ENCODE results near the gene SRGAP3. TPM values are rescaled to one million over a fixed set of nuclear protein-coding genes. Genes with fewer than 3 reads are reported as not detected.

SRGAP3 gene
- total and polyA plus RNA-seq, 5 donors = 1.4 to 7.9 (median 2.7) TPM

DNA sequence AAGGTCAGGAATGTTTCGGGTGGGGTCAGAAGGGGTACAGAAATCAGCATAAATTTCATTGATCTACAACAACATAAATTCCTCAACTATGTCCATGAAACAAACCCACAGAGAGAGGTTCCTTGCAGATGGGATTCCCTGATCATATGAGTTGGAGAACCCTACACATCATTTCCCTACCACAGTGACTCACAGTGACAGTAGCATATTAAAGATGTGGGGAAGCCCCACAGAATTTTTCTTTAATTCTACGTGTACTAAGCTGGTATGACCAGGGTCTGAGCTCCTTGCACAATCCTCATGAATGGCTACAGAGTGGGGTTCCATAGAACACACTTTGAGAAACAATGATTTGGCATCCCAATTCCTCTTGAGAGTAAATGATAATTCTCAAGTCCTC lies 169.3 kb downstream of the SRGAP3 start:
- 91% methylated on average over 2 of the region's 2 CpGs for WGBS

GRCh38 chr3:9079676-9080075 lies 169.8 kb downstream of the SRGAP3 start:
- 84% methylated on average over 8 of the region's 8 CpGs for WGBS
- Histone ChIP-seq H3K27ac (ENCODE audit: low read length) (no peak overlapping the region), H3K4me1 (ENCODE audit: control insufficient read depth, insufficient read depth, low read length) (no peaks in the 10 kb centered on the region), H3K4me3 (ENCODE audit: low read length) (no peak overlapping the region), H3K27me3 (ENCODE audit: control insufficient read depth, insufficient read depth) (no peaks in the 10 kb centered on the region), H3K9me3 (ENCODE audit: control insufficient read depth, low read length) (no peaks in the 10 kb centered on the region)
- DNase-seq (no peak), ATAC-seq (no peak)
- intact Hi-C loops (cut with DNase I) = loop anchor here in 1 of 4 donors (10.0 kb wide), 1 partner anchor 225 kb away; no protein-coding TSS in a partner anchor

More for the DNA sequence above, 169.3 kb downstream of the SRGAP3 start:
- no peak overlapping the region for H3K27ac ChIP-seq (ENCODE audit: low read length)
- DNase-seq = no peak
- no peak for ATAC-seq
- no peaks in the 10 kb centered on the region for H3K27me3 ChIP-seq (ENCODE audit: control insufficient read depth, insufficient read depth)
- intact Hi-C loops (cut with DNase I) = no loop called here
- H3K4me1 ChIP-seq (ENCODE audit: control insufficient read depth, insufficient read depth, low read length) = no peaks in the 10 kb centered on the region
- no peak overlapping the region for H3K4me3 ChIP-seq (ENCODE audit: low read length)
- no peaks in the 10 kb centered on the region for H3K9me3 ChIP-seq (ENCODE audit: control insufficient read depth, low read length)

DNA sequence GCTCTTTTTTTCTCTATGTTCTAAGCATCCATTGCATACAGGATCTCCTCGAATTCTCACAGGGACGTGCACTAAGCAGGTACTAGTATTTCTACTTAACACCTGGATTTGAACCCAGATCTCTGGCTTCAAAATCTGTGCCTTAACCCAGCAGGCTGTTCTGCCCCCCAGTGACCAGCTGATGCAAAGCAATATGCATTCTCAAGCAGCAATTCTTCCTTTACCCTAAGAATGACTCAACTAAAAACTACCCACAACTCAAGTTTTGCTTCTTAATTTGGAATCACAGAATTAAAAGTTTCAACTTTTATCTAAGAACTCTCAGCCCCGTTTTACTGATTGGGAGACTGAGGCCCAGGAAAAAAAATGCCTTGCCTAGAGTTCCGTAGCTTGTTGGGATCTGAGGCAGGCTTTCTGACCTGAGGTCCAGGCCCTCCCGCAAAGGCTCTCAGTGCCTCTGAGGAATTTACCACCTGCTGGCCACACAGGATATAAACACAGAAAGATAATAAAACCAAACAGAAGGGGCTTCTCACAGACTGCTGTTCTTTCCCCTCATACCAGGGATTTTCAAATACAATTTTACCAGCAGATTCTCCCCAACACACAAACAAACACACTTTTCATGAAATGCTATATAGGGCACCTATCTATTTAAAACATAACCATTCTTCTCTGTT lies 170.7 kb downstream of the SRGAP3 start:
- ATAC-seq (no peak), DNase-seq (no peak)
- intact Hi-C loops (cut with DNase I) = loop anchor here in 1 of 4 donors (10.0 kb wide), 1 partner anchor 226 kb away; no protein-coding TSS in a partner anchor
- H3K27ac ChIP-seq (ENCODE audit: low read length) = no peak overlapping the region
- no peaks in the 10 kb centered on the region for H3K27me3 ChIP-seq (ENCODE audit: control insufficient read depth, insufficient read depth)
- no peaks in the 10 kb centered on the region for H3K9me3 ChIP-seq (ENCODE audit: control insufficient read depth, low read length)
- WGBS = 86% methylated on average over 5 of the region's 5 CpGs
- no peaks in the 10 kb centered on the region for H3K4me1 ChIP-seq (ENCODE audit: control insufficient read depth, insufficient read depth, low read length)
- no peak overlapping the region for H3K4me3 ChIP-seq (ENCODE audit: low read length)

DNA sequence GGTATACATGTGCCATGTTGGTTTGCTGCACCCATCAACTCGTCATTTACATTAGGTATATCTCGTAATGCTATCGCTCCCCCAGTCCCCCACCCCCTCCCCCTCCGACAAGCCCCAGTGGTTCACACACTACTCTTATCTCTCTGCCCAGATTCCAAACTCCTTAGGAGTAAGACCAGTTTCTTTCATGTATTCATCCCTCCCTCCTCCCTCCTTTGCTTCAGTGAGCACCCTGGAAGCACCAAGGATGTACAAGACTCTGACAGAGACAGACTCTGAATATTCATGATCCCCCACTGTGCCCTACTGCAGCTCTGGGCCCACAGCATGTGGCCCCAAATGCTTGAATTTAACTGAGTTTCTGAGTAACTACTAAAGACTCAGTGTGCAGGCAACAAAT lies 172.4 kb downstream of the SRGAP3 start:
- Histone ChIP-seq H3K4me3 (ENCODE audit: low read length) (no peak overlapping the region), H3K27ac (ENCODE audit: low read length) (no peak overlapping the region), H3K27me3 (ENCODE audit: control insufficient read depth, insufficient read depth) (no peaks in the 10 kb centered on the region), H3K9me3 (ENCODE audit: control insufficient read depth, low read length) (no peaks in the 10 kb centered on the region), H3K4me1 (ENCODE audit: control insufficient read depth, insufficient read depth, low read length) (peaks cover 2% of the 10 kb centered on the region)
- 69% methylated on average over 4 of the region's 4 CpGs for WGBS
- no peak for DNase-seq
- ATAC-seq = no peak
- intact Hi-C loops (cut with DNase I) = loop anchor here in 1 of 4 donors (10.0 kb wide), 1 partner anchor 228 kb away; no protein-coding TSS in a partner anchor

GRCh38 chr3:9075762-9076161 lies 173.7 kb downstream of the SRGAP3 start:
- no peak overlapping the region for H3K27ac ChIP-seq (ENCODE audit: low read length)
- WGBS = 87% methylated on average over 1 of the region's 1 CpG
- DNase-seq (no peak), ATAC-seq (no peak)
- H3K4me3 ChIP-seq (ENCODE audit: low read length) = no peak overlapping the region
- no peaks in the 10 kb centered on the region for H3K27me3 ChIP-seq (ENCODE audit: control insufficient read depth, insufficient read depth)
- peaks cover 2% of the 10 kb centered on the region for H3K4me1 ChIP-seq (ENCODE audit: control insufficient read depth, insufficient read depth, low read length)
- H3K9me3 ChIP-seq (ENCODE audit: control insufficient read depth, low read length) = no peaks in the 10 kb centered on the region
- intact Hi-C loops (cut with DNase I) = loop anchor here in 1 of 4 donors (10.0 kb wide), 1 partner anchor 229 kb away; no protein-coding TSS in a partner anchor

DNA sequence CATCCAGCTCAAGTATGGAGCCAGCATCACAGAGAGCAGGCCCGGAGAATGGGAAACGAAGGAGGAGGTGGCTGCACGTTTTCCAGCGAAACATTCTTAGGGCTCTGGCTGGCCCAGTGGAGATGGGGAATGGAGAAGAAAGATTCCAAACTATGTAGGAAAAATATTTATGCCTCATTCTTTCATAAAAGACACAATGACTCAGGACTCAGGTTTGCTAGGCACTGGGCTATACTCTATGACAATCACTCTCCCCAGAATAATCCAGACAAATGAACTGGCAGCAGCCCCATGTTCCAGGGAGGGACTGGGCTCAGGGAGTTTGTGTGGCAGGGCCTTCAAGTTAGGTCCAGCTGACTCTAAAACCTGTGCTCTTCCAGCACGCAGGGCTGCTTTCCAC lies 175.4 kb downstream of the SRGAP3 start:
- Histone ChIP-seq H3K4me1 (ENCODE audit: control insufficient read depth, insufficient read depth, low read length) (peaks cover 2% of the 10 kb centered on the region), H3K9me3 (ENCODE audit: control insufficient read depth, low read length) (no peaks in the 10 kb centered on the region), H3K27ac (ENCODE audit: low read length) (no peak overlapping the region), H3K27me3 (ENCODE audit: control insufficient read depth, insufficient read depth) (no peaks in the 10 kb centered on the region), H3K4me3 (ENCODE audit: low read length) (no peak overlapping the region)
- 80% methylated on average over 5 of the region's 5 CpGs for WGBS
- ATAC-seq (no peak), DNase-seq (no peak)
- intact Hi-C loops (cut with DNase I) = loop anchor here in 1 of 4 donors (10.0 kb wide), 1 partner anchor 231 kb away; no protein-coding TSS in a partner anchor

DNA sequence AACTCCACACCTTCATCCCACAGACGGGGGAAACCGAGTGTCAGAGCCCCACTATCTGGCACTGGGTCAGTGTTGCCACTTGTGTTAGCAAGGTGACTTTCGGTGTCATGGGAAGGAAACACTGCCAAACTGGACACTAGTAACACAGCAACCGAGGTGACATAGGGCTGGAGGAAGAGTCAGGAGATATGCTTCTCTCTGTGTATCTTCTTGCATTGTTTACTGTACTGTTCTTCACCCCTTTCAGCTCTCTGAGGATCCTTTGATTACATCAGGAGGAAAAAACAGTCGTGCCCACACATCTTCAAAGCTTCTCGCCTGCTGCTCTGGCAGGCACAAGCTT lies 176.8 kb downstream of the SRGAP3 start:
- Histone ChIP-seq H3K4me3 (ENCODE audit: low read length) (no peak overlapping the region), H3K27me3 (ENCODE audit: control insufficient read depth, insufficient read depth) (no peaks in the 10 kb centered on the region), H3K27ac (ENCODE audit: low read length) (no peak overlapping the region), H3K4me1 (ENCODE audit: control insufficient read depth, insufficient read depth, low read length) (peaks cover 5% of the 10 kb centered on the region), H3K9me3 (ENCODE audit: control insufficient read depth, low read length) (no peaks in the 10 kb centered on the region)
- intact Hi-C loops (cut with DNase I) = loop anchor here in 1 of 4 donors (10.0 kb wide), 1 partner anchor 232 kb away; no protein-coding TSS in a partner anchor
- WGBS = 58% methylated on average over 6 of the region's 6 CpGs
- ATAC-seq (peak; percentile 54 to 68), DNase-seq (no peak)

DNA sequence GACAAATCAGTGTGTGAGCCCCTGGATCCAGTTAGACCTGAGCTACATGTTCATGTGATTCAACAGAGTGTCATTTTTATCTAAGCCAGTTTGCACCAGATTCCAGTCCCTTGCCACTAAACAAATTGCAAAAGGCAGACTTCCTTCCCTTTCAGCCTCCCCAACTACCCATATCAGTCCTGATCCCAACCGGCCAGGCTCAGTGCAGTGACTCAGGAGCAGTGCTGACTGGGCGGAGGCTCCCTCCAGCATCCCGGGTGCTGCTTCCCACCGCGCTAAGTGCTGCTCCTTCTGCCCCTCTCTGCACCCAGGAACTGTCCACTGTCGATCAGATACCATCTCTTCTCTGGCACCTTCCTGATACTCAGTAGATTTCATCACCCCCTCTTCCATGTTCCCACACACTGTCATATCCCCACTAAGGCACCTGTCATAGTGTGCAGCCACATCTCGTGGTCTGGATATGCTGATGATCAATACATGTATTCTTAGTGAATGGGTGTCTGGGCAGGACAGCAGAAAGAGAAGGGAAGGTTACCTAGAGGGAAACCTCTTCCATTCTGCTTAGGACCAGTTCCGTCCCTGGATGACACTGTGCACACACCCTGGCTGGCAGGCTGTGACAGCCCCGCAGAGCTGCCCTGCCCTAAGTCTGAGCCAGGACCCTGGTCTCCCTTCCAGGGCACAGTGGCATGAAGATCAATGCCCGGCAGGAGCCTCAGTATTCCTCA lies 177.3 kb downstream of the SRGAP3 start:
- Histone ChIP-seq H3K9me3 (ENCODE audit: control insufficient read depth, low read length) (no peaks in the 10 kb centered on the region), H3K27ac (ENCODE audit: low read length) (peak overlapping the region; percentile 3), H3K27me3 (ENCODE audit: control insufficient read depth, insufficient read depth) (no peaks in the 10 kb centered on the region), H3K4me3 (ENCODE audit: low read length) (no peak overlapping the region), H3K4me1 (ENCODE audit: control insufficient read depth, insufficient read depth, low read length) (peaks cover 5% of the 10 kb centered on the region)
- DNase-seq = no peak
- ATAC-seq = peak; percentile 32 to 35
- intact Hi-C loops (cut with DNase I) = loop anchor here in 1 of 4 donors (10.0 kb wide), 1 partner anchor 233 kb away; no protein-coding TSS in a partner anchor
- 62% methylated on average over 10 of the region's 10 CpGs for WGBS

DNA sequence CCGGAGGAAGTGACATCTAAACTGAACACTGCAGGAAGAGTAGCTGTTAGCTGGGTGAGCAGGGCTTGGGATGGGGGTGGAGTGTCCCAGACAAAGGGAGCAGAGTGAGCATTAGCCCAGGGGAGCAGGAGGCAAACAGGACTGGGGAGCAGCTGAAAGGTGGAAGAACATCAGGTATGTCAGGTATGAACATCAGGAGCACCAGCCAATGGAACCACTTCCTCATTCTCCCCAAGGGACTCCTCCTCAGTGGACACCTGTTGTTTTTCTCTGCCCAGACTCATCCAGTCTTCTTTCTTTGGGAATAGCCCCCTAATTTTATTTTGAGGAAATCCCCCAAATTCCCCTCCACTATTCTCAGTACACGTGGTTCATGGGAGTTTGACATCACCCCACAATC lies 178.5 kb downstream of the SRGAP3 start:
- intact Hi-C loops (cut with DNase I) = loop anchor here in 1 of 4 donors (10.0 kb wide), 1 partner anchor 234 kb away; no protein-coding TSS in a partner anchor

DNA sequence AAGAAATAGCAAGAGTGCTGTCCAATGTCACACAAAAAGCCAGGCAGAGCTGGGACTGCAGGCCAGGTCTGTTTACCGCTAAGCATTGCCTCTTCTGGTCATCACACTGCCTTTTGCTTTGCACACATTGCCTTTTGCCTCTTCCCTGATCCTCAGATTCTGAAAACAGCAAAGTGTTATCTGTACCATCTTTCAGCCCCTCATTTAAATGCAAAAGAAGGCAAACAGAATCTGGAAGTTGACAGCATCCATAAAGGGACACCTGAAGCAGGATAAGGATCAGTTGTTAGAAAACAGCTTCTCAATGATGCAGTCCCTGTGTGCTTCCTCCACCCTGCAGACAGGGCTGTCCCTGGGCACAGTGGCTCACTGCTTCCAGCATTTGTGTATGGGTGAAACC lies 179.5 kb downstream of the SRGAP3 start:
- no peak for ATAC-seq

More for the DNA sequence above, 178.5 kb downstream of the SRGAP3 start:
- no peaks in the 10 kb centered on the region for H3K27me3 ChIP-seq (ENCODE audit: control insufficient read depth, insufficient read depth)
- WGBS = 89% methylated on average over 2 of the region's 2 CpGs
- H3K27ac ChIP-seq (ENCODE audit: low read length) = no peak overlapping the region
- ATAC-seq = no peak
- no peak overlapping the region for H3K4me3 ChIP-seq (ENCODE audit: low read length)
- DNase-seq = no peak
- peaks cover 5% of the 10 kb centered on the region for H3K4me1 ChIP-seq (ENCODE audit: control insufficient read depth, insufficient read depth, low read length)
- H3K9me3 ChIP-seq (ENCODE audit: control insufficient read depth, low read length) = no peaks in the 10 kb centered on the region

DNA sequence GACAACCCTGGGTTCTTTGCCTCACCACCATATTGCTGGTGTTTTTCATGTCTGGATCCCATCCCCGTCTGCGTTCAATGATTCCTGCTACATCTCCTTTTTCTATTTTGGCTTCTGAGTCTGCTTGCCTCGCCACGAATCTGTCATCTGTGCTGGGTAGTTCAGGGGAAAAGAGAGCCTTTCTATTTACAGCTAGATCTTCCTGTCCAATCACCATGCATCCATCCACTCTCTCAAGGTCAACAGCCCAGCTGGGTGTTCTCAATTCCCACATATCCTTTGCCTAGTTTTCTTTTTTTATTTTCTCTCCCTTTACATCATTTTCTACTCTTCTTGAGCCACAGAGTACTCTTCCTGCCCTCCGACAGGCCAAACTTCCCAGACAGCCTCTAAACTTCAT lies 181.4 kb downstream of the SRGAP3 start:
- H3K27me3 ChIP-seq (ENCODE audit: control insufficient read depth, insufficient read depth) = no peaks in the 10 kb centered on the region
- no peaks in the 10 kb centered on the region for H3K9me3 ChIP-seq (ENCODE audit: control insufficient read depth, low read length)
- intact Hi-C loops (cut with DNase I) = loop anchor here (5.0 kb wide), 4 partner anchors 71 to 234 kb away; no protein-coding TSS in a partner anchor
- WGBS = 33% methylated on average over 5 of the region's 5 CpGs
- H3K4me1 ChIP-seq (ENCODE audit: control insufficient read depth, insufficient read depth, low read length) = peaks cover 3% of the 10 kb centered on the region
- no peak overlapping the region for H3K27ac ChIP-seq (ENCODE audit: low read length)
- DNase-seq (no peak), ATAC-seq (no peak)
- H3K4me3 ChIP-seq (ENCODE audit: low read length) = no peak overlapping the region

More for the DNA sequence above, 179.5 kb downstream of the SRGAP3 start:
- intact Hi-C loops (cut with DNase I) = loop anchor here (5.0 to 10.0 kb wide), 5 partner anchors 73 to 235 kb away; no protein-coding TSS in a partner anchor
- H3K4me3 ChIP-seq (ENCODE audit: low read length) = no peak overlapping the region
- DNase-seq = no peak
- H3K4me1 ChIP-seq (ENCODE audit: control insufficient read depth, insufficient read depth, low read length) = peaks cover 5% of the 10 kb centered on the region
- H3K27ac ChIP-seq (ENCODE audit: low read length) = no peak overlapping the region
- 96% methylated on average over 1 of the region's 1 CpG for WGBS
- H3K27me3 ChIP-seq (ENCODE audit: control insufficient read depth, insufficient read depth) = no peaks in the 10 kb centered on the region
- H3K9me3 ChIP-seq (ENCODE audit: control insufficient read depth, low read length) = no peaks in the 10 kb centered on the region

All from right cardiac atrium (tissue), 5 donors.